Inflammatory macrophage (primary cell): ENCODE data around the gene UBB.
"Not testable (repeated sequence)": the region's sequence is repeated elsewhere in the genome, so short reads cannot be mapped to it uniquely, and the experiment has no call there.

Experiments
- DNase-seq, 2 donors: peaks; one replicate each; pipeline ENCODE4 v3.0.0-alpha.2; 2020 to 2022

The UBB gene

GRCh38 chr17:16377941-16378341 is 3.0 kb upstream of the UBB start:
- no peak for DNase-seq

- no peak for DNase-seq
These were observed 2.1 kb upstream of the UBB start for GRCh38 chr17:16378636-16379282.

GRCh38 chr17:16379654-16380053 is 1.2 kb upstream of the UBB start:
- no peak for DNase-seq

GRCh38 chr17:16381496-16381820 is 567 bp downstream of the UBB start:
- DNase-seq, result peak in 1 of 2 donors; percentile 28

- DNase-seq, result no peak
These were observed 2.3 kb downstream of the UBB start for GRCh38 chr17:16383216-16383615.

GRCh38 chr17:16383772-16384287 is 2.9 kb downstream of the UBB start:
- DNase-seq, result no peak

- no peak for DNase-seq
These were observed 3.7 kb downstream of the UBB start for GRCh38 chr17:16384557-16384956.

- not testable (repeated sequence) for DNase-seq
These were observed 5.2 kb downstream of the UBB start for GRCh38 chr17:16386126-16386507.

GRCh38 chr17:16391451-16391850 is 10.6 kb downstream of the UBB start:
- DNase-seq, result no peak

GRCh38 chr17:16392491-16392890 is 11.6 kb downstream of the UBB start:
- DNase-seq, result not testable (repeated sequence)

GRCh38 chr17:16395887-16396286 is 15.0 kb downstream of the UBB start:
- DNase-seq, result not testable (repeated sequence)

GRCh38 chr17:16396693-16397092 is 15.8 kb downstream of the UBB start:
- not testable (repeated sequence) for DNase-seq

- no peak for DNase-seq
These were observed 17.7 kb downstream of the UBB start for GRCh38 chr17:16398270-16399267.

- DNase-seq, result not testable (repeated sequence)
These were observed 23.0 kb downstream of the UBB start for GRCh38 chr17:16403847-16404246.

GRCh38 chr17:16406742-16407674 is 26.1 kb downstream of the UBB start:
- DNase-seq, result peak; percentile 5 to 43

- peak; percentile 59 to 66 for DNase-seq
These were observed 27.2 kb downstream of the UBB start for GRCh38 chr17:16407911-16408588.

GRCh38 chr17:16415031-16415924 is 34.4 kb downstream of the UBB start, which contains the start of gene TRPV2:
TRPV2 (plus strand) TSS chr17:16415571; CDS start chr17:16417669, 2,098 bp downstream.
- DNase-seq, result peak; percentile 32 to 54

GRCh38 chr17:16417399-16417798 is 36.5 kb downstream of the UBB start:
- no peak for DNase-seq

GRCh38 chr17:16417896-16418684 is 37.2 kb downstream of the UBB start:
- DNase-seq, result peak; percentile 6 to 37

- peak; percentile 40 to 63 for DNase-seq
These were observed 37.8 kb downstream of the UBB start for GRCh38 chr17:16418685-16419068.
